GM19328 (cell line): ENCODE results near the gene CRP.
"Not testable (repeated sequence)": the region's sequence is repeated elsewhere in the genome, so short reads cannot be mapped to it uniquely, and the experiment has no call there.

Experiments used
- ATAC-seq: cut with Tn5 transposase; IDR thresholded peaks from one replicate; pipeline ENCODE4 v1.9.1; 2021; ENCODE audit warnings: mild to moderate bottlenecking, moderate library complexity; ENCODE audit not compliant: unreplicated experiment

Gene CRP

GRCh38 chr1:159700312-159700711 lies 14.1 kb downstream of the CRP start:
- no peak for ATAC-seq

GRCh38 chr1:159699653-159700052 lies 14.7 kb downstream of the CRP start:
- ATAC-seq, result no peak

GRCh38 chr1:159699246-159699645 lies 15.1 kb downstream of the CRP start:
- no peak for ATAC-seq

GRCh38 chr1:159687511-159687910 lies 26.9 kb downstream of the CRP start:
- ATAC-seq, result no peak

- ATAC-seq, result no peak
These were observed 27.6 kb downstream of the CRP start for GRCh38 chr1:159686599-159687299.

- no peak for ATAC-seq
These were observed 35.5 kb downstream of the CRP start for GRCh38 chr1:159678939-159679338.

- no peak for ATAC-seq
These were observed 39.3 kb downstream of the CRP start for GRCh38 chr1:159675046-159675445.

- ATAC-seq, result not testable (repeated sequence)
These were observed 42.0 kb downstream of the CRP start for GRCh38 chr1:159672390-159672789.

GRCh38 chr1:159669338-159669737 lies 45.1 kb downstream of the CRP start:
- no peak for ATAC-seq

GRCh38 chr1:159668739-159669138 lies 45.6 kb downstream of the CRP start:
- ATAC-seq, result no peak

- ATAC-seq, result no peak
These were observed 50.1 kb downstream of the CRP start for GRCh38 chr1:159664247-159664646.

GRCh38 chr1:159663552-159663951 lies 50.8 kb downstream of the CRP start:
- no peak for ATAC-seq
